ENCODE data around the gene OVCH1.
"Not testable (repeated sequence)": the region's sequence is repeated elsewhere in the genome, so short reads cannot be mapped to it uniquely, and the experiment has no call there.

OVCH1 gene

GRCh38 chr12:29460082-29460481 lies 37.4 kb downstream of the OVCH1 start:
- no peaks in the 10 kb centered on the region for H3K4me1 ChIP-seq (ENCODE audit: insufficient read depth, low read length)
- no peak overlapping the region for H2AFZ ChIP-seq (ENCODE audit: low read depth, low read length)
- no peaks in the 10 kb centered on the region for H3K36me3 ChIP-seq (ENCODE audit: insufficient read depth, low read length)
- H3K9me3 ChIP-seq (ENCODE audit: low read length) = no peaks in the 10 kb centered on the region
- no peaks in the 10 kb centered on the region for H3K27me3 ChIP-seq (ENCODE audit: insufficient read depth, low read length)
- no peak overlapping the region for H3K4me3 ChIP-seq (ENCODE audit: low read length)

- H2AFZ ChIP-seq (ENCODE audit: low read depth, low read length) = no peak overlapping the region
- no peaks in the 10 kb centered on the region for H3K36me3 ChIP-seq (ENCODE audit: insufficient read depth, low read length)
- no peak overlapping the region for H3K4me3 ChIP-seq (ENCODE audit: low read length)
These were observed 42.4 kb downstream of the OVCH1 start for GRCh38 chr12:29455087-29455486.

GRCh38 chr12:29451888-29452287 lies 45.6 kb downstream of the OVCH1 start:
- Histone ChIP-seq H3K4me1 (ENCODE audit: insufficient read depth, low read length) (no peaks in the 10 kb centered on the region), H2AFZ (ENCODE audit: low read depth, low read length) (no peak overlapping the region), H3K9me3 (ENCODE audit: low read length) (no peaks in the 10 kb centered on the region), H3K27me3 (ENCODE audit: insufficient read depth, low read length) (no peaks in the 10 kb centered on the region), H3K36me3 (ENCODE audit: insufficient read depth, low read length) (no peaks in the 10 kb centered on the region), H3K4me3 (ENCODE audit: low read length) (no peak overlapping the region)

More at GRCh38 chr12:29455087-29455486, 42.4 kb downstream of the OVCH1 start:
- Histone ChIP-seq H3K27me3 (ENCODE audit: insufficient read depth, low read length) (no peaks in the 10 kb centered on the region), H3K4me1 (ENCODE audit: insufficient read depth, low read length) (no peaks in the 10 kb centered on the region), H3K9me3 (ENCODE audit: low read length) (no peaks in the 10 kb centered on the region)

- Histone ChIP-seq H3K4me1 (ENCODE audit: insufficient read depth, low read length) (no peaks in the 10 kb centered on the region), H2AFZ (ENCODE audit: low read depth, low read length) (no peak overlapping the region), H3K4me3 (ENCODE audit: low read length) (no peak overlapping the region), H3K9me3 (ENCODE audit: low read length) (no peaks in the 10 kb centered on the region), H3K36me3 (ENCODE audit: insufficient read depth, low read length) (no peaks in the 10 kb centered on the region), H3K27me3 (ENCODE audit: insufficient read depth, low read length) (no peaks in the 10 kb centered on the region)
These were observed 49.3 kb downstream of the OVCH1 start for GRCh38 chr12:29448157-29448556.

- Histone ChIP-seq H3K36me3 (ENCODE audit: insufficient read depth, low read length) (no peaks in the 10 kb centered on the region), H2AFZ (ENCODE audit: low read depth, low read length) (no peak overlapping the region), H3K4me3 (ENCODE audit: low read length) (no peak overlapping the region), H3K27me3 (ENCODE audit: insufficient read depth, low read length) (no peaks in the 10 kb centered on the region), H3K9me3 (ENCODE audit: low read length) (no peaks in the 10 kb centered on the region), H3K4me1 (ENCODE audit: insufficient read depth, low read length) (no peaks in the 10 kb centered on the region)
These were observed 50.1 kb downstream of the OVCH1 start for GRCh38 chr12:29447285-29447975.

- Histone ChIP-seq H3K4me1 (ENCODE audit: insufficient read depth, low read length) (no peaks in the 10 kb centered on the region), H3K36me3 (ENCODE audit: insufficient read depth, low read length) (no peaks in the 10 kb centered on the region), H3K27me3 (ENCODE audit: insufficient read depth, low read length) (no peaks in the 10 kb centered on the region), H2AFZ (ENCODE audit: low read depth, low read length) (no peak overlapping the region), H3K4me3 (ENCODE audit: low read length) (no peak overlapping the region), H3K9me3 (ENCODE audit: low read length) (no peaks in the 10 kb centered on the region)
These were observed 58.0 kb downstream of the OVCH1 start for GRCh38 chr12:29439506-29439905.

GRCh38 chr12:29438752-29439408 lies 58.6 kb downstream of the OVCH1 start:
- Histone ChIP-seq H3K4me3 (ENCODE audit: low read length) (no peak overlapping the region), H3K4me1 (ENCODE audit: insufficient read depth, low read length) (no peaks in the 10 kb centered on the region), H3K9me3 (ENCODE audit: low read length) (no peaks in the 10 kb centered on the region), H2AFZ (ENCODE audit: low read depth, low read length) (no peak overlapping the region), H3K36me3 (ENCODE audit: insufficient read depth, low read length) (no peaks in the 10 kb centered on the region), H3K27me3 (ENCODE audit: insufficient read depth, low read length) (no peaks in the 10 kb centered on the region)

- H3K36me3 ChIP-seq (ENCODE audit: insufficient read depth, low read length) = no peaks in the 10 kb centered on the region
- no peaks in the 10 kb centered on the region for H3K9me3 ChIP-seq (ENCODE audit: low read length)
- no peak overlapping the region for H3K4me3 ChIP-seq (ENCODE audit: low read length)
- H3K27me3 ChIP-seq (ENCODE audit: insufficient read depth, low read length) = no peaks in the 10 kb centered on the region
- no peak overlapping the region for H2AFZ ChIP-seq (ENCODE audit: low read depth, low read length)
- H3K4me1 ChIP-seq (ENCODE audit: insufficient read depth, low read length) = no peaks in the 10 kb centered on the region
These were observed 59.9 kb downstream of the OVCH1 start for GRCh38 chr12:29437575-29437974.

GRCh38 chr12:29436815-29437214 lies 60.7 kb downstream of the OVCH1 start:
- H3K4me1 ChIP-seq (ENCODE audit: insufficient read depth, low read length); H2AFZ ChIP-seq (ENCODE audit: low read depth, low read length); H3K4me3 ChIP-seq (ENCODE audit: low read length); H3K27me3 ChIP-seq (ENCODE audit: insufficient read depth, low read length); H3K36me3 ChIP-seq (ENCODE audit: insufficient read depth, low read length); H3K9me3 ChIP-seq (ENCODE audit: low read length): not testable (repeated sequence)

- Histone ChIP-seq H3K36me3 (ENCODE audit: insufficient read depth, low read length) (no peaks in the 10 kb centered on the region), H3K4me1 (ENCODE audit: insufficient read depth, low read length) (no peaks in the 10 kb centered on the region), H3K9me3 (ENCODE audit: low read length) (no peaks in the 10 kb centered on the region), H3K27me3 (ENCODE audit: insufficient read depth, low read length) (no peaks in the 10 kb centered on the region), H3K4me3 (ENCODE audit: low read length) (no peak overlapping the region), H2AFZ (ENCODE audit: low read depth, low read length) (no peak overlapping the region)
These were observed 66.0 kb downstream of the OVCH1 start for GRCh38 chr12:29431513-29431912.

GRCh38 chr12:29430716-29431044 lies 66.8 kb downstream of the OVCH1 start:
- Histone ChIP-seq H3K27me3 (ENCODE audit: insufficient read depth, low read length) (no peaks in the 10 kb centered on the region), H3K4me1 (ENCODE audit: insufficient read depth, low read length) (no peaks in the 10 kb centered on the region), H2AFZ (ENCODE audit: low read depth, low read length) (no peak overlapping the region), H3K9me3 (ENCODE audit: low read length) (no peaks in the 10 kb centered on the region), H3K4me3 (ENCODE audit: low read length) (no peak overlapping the region), H3K36me3 (ENCODE audit: insufficient read depth, low read length) (no peaks in the 10 kb centered on the region)

GRCh38 chr12:29429999-29430715 lies 67.3 kb downstream of the OVCH1 start:
- Histone ChIP-seq H3K27me3 (ENCODE audit: insufficient read depth, low read length) (no peaks in the 10 kb centered on the region), H3K9me3 (ENCODE audit: low read length) (no peaks in the 10 kb centered on the region), H3K36me3 (ENCODE audit: insufficient read depth, low read length) (no peaks in the 10 kb centered on the region), H3K4me1 (ENCODE audit: insufficient read depth, low read length) (no peaks in the 10 kb centered on the region), H2AFZ (ENCODE audit: low read depth, low read length) (no peak overlapping the region), H3K4me3 (ENCODE audit: low read length) (no peak overlapping the region)

GRCh38 chr12:29428633-29429032 lies 68.9 kb downstream of the OVCH1 start:
- H3K4me1 ChIP-seq (ENCODE audit: insufficient read depth, low read length) = no peaks in the 10 kb centered on the region
- H3K27me3 ChIP-seq (ENCODE audit: insufficient read depth, low read length) = no peaks in the 10 kb centered on the region
- H3K4me3 ChIP-seq (ENCODE audit: low read length) = no peak overlapping the region
- no peak overlapping the region for H2AFZ ChIP-seq (ENCODE audit: low read depth, low read length)
- H3K9me3 ChIP-seq (ENCODE audit: low read length) = no peaks in the 10 kb centered on the region
- H3K36me3 ChIP-seq (ENCODE audit: insufficient read depth, low read length) = no peaks in the 10 kb centered on the region

All from neuron (in vitro differentiated cells).